DND-41 (cell line): Measurements from ENCODE around the gene PGAP3.

Experiments used
- CTCF ChIP-seq: IDR thresholded peaks from 2 replicates; pipeline ENCODE4 v1.5.1; 2012; ENCODE audit warnings: borderline replicate concordance, low read length, moderate library complexity, mild to moderate bottlenecking; ENCODE audit not compliant: poor library complexity, severe bottlenecking; ENCODE audit errors: extremely low read depth
- EZH2 ChIP-seq: IDR thresholded peaks from 3 replicates; pipeline ENCODE4 v1.6.1; 2012; ENCODE audit warnings: borderline replicate concordance, low read depth, mild to moderate bottlenecking, moderate library complexity, low read length, inconsistent platforms; ENCODE audit not compliant: severe bottlenecking

- TF ChIP-seq CTCF: no peak
- TF ChIP-seq EZH2: no peak
Observed at GRCh38 chr17:39677072-39677471, 10.8 kb downstream of the PGAP3 start.
